GM19455 (cell line): ENCODE results near the gene DAND5.

Source experiments
- ATAC-seq: cut with Tn5 transposase; IDR thresholded peaks from one replicate; pipeline ENCODE4 v1.9.1; 2021; ENCODE audit not compliant: unreplicated experiment

The DAND5 gene, protein sequence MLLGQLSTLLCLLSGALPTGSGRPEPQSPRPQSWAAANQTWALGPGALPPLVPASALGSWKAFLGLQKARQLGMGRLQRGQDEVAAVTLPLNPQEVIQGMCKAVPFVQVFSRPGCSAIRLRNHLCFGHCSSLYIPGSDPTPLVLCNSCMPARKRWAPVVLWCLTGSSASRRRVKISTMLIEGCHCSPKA

DNA sequence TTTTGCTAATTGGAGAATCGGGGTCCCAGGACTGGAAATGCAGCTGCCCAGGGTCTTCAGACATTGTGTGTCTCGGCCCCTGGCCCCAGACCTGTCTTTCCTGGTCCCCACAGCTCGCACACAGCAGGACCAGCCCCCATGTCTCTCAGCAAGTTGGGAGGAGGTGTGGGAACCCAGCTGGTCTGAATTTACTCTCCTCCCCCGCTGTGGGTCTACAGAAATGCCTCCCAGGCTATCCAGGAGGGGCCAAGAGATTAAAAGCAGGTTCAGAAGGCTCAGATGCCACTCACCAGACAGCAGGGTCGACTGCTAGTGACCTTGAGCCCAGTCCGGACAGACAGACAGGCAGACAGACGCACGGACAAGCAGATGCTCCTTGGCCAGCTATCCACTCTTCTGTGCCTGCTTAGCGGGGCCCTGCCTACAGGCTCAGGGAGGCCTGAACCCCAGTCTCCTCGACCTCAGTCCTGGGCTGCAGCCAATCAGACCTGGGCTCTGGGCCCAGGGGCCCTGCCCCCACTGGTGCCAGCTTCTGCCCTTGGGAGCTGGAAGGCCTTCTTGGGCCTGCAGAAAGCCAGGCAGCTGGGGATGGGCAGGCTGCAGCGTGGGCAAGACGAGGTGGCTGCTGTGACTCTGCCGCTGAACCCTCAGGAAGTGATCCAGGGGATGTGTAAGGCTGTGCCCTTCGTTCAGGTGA lies at the start of gene DAND5:
Gene DAND5, plus strand, starts transcription at position 285 of the 697 bp plus-strand sequence. Its CDS starts 85 bp downstream, at position 370.
- ATAC-seq, result no peak

DNA sequence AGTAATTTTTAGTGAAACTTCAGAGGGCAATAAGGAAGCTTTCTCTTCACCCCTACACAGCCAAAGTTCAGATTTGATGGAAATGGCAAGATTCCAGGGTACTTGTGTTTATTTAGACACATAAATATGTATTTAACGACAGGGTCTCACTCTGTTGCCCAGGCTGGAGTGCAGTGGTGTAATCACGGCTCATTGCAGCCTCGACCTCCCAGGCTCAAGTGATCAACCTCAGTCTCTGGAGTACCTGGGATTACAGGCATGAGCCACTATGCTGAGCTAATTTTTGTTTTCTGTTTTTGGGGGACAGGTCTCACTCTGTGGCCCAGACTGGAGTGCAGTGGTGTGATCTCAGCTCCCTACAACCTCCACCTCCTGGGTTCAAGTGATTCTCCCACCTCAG lies 48.3 kb upstream of the DAND5 start:
- ATAC-seq, result no peak

DNA sequence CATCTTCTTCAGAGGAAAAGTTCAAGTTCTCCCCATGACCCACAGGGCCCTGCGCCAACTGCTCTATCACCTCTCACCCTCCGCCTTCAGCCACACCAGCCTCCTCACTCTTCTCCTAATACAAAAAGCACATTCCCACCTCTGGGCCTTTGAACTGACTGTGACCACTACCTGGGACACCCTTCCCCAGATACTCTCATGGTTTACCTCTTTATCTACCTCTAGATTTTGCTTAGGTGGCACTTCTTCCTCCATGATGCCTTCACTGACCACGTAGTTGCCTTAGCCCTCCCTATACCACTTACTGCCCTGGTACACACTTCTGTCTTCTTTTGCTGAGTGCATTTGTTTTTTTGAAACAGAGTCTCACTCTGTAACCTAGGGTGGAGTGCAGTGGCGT lies 46.4 kb upstream of the DAND5 start:
- no peak for ATAC-seq

DNA sequence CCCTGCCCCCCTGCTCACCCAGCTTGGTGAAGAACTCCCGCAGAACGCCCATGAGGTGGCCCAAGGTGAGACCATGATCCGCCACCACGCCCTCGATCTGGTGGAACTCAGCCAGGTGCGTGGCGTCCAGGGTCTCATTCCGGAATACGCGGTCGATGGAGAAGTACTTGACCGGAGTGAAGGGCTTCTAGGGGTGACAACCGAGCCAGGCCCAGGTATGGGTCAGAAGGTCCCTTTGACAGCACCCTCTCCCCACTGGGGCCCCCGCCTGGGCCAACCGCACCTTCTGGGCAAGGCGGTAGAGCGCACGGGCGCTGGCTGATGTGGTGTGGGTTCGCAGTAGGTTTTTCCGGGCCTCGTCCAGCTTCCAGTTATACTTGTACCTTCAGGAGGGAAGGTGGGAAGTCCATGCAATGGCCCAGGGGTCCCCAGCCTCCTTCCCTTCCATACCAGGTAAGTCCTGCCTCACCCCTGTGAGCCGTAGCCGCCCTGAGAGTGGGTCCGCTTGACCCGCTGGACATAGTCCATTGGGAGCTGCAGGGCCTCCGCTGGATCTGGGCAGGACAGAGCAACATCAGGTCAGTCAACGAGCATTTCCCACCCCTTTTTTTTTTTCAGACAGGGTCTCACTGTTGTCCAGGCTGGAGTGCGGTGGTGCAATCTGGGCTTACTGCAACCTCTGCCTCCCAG lies 44.6 kb upstream of the DAND5 start:
- ATAC-seq, result no peak

DNA sequence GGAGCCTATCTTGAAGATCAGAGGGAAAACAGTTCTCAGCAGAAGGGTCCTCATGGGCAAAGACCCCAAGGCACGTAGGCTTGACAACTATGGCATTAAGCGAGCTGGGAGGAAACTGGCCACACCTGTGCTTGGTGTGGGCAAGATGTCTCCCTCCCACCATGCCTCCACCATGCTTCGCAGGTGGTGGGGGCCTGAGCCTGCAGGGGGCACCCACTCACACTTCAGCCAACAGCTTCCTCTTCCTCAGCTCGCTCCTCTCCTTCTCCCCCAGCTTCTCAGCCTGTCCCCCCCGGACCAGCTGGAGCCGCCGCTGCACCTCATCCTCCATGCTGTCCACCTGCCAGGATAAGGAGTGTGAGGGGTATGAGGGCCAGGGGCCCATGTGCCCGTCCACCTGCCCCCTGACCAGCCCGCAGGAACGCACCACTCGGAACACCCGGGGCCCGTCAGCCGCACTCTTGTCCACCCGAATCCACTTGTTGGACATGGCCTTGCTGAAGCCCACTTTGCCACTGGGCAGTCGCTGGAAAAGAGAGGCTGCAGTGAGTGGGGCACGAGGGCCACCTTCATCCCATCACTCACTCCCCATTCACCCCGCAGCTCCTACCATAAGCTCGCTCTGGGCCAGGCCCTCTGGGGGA lies 39.3 kb upstream of the DAND5 start:
- ATAC-seq, result no peak

DNA sequence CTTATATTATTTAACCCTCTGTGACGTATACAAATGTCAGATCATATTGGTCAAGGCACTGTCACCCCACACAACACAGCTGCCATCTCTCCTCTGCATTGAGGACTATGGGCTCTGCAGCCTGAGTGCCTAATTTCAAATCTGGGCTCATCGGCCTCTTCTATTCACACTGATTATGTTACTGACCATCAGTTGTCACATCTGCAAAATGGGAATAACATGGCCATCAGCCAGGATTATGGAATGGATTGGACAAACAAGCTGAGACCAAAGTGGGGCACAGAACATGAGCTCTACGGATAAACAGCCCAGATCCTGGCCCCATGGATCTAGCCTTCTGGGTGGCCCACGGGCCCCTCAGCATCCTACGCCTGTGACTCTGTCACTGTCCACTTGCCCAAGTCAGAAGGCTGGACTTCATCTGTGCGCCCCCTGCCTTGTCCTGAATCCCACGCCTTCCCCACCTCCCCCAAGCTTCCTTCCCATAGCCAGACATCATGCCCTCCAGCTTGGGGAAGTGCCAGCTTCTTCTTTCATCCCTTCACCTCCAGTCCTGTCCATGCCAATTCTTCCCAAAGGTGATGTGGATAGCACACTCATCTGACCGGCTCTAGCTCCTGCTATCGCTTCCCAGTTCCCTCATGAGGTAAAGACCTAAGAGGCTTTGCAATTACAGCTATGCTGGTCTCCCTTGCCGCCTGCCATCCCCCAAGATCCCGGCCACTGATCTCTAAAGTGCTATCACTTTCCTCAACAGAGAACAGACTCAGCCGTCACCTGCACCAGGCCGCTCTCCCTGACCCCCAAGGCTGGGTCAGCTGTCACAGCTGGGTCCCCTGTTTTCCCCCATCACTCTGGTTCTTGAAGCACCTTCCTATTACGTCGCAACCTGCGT lies 36.7 kb upstream of the DAND5 start:
- ATAC-seq, result no peak

DNA sequence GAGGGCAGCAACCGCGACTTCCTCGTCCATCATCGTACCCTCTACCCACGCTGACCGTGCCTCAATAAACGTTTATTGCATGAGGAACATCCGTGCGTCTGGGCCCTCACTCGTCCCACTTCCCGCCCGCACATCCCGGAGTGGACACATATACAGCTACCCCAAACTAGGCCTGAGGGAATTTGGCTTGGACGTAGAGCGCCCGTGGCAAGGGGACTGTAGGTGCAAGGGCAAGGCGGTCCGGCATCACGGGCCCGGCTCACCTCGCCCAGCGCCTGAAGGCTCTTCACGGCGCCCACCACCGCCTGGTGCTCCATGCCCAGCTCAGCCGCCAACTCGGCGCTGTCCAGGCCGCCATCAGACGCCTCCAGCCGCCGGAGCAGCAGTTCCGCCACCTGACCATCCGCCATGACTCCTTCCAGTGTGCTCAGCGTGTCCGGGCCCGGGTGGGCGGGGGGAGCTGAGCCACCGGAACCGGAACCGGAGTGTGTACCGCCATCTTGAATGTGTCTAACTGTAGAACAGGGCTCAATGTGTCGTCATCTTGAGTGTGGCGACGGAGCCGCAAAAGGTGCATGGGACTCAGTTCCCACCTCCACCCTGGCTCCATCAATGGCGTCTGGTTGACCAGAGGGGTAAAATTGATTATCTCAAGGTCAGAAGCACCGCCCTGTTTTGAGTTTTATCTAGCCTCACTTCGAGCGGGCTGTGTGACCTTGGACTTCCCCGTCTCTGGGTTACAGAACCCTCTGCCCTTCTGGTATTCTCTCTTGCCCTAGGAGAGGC lies 35.9 kb upstream of the DAND5 start, which contains the start of gene FARSA:
Gene FARSA, minus strand, starts transcription at position 425 of the 786 bp plus-strand sequence. Its CDS starts 15 bp downstream, at position 410.
- no peak for ATAC-seq

DNA sequence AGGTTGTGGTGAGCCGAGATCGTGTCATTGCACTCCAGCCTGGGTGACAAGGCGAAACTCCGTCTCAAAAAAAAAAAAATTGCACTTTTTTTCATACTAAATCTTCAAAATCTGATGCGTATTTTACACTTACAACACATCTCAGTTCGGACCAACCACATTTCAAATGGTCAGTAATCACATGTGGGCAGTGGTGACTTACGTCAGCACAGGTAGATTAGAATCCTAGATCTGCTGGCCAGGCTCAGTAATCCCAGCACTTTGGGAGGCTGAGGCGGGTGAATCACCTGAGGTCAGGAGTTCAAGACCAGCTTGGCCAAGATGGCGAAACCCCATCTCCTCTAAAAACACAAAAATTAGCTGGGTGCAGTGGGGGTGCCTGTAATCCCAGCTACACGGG lies 34.3 kb upstream of the DAND5 start:
- no peak for ATAC-seq

DNA sequence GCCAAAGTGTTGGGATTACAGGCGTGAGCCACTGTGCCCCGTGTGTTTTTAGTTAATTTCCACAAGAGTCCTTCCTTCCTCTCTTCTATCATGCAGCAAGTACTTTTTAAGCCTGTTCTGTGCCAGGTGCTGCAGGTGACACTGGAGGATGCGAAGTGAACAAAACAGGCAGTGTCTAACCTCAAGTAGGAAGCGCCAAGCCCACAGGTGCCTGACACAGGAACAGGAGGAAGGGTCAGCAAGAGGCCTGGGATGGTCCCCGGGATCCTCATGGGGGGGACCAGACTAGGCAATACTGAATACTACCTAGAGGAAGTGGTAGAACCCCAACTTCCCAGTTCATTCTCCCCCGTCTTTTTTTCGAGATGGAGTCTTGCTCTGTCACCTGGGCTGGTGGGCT lies 32.8 kb upstream of the DAND5 start:
- ATAC-seq, result no peak

DNA sequence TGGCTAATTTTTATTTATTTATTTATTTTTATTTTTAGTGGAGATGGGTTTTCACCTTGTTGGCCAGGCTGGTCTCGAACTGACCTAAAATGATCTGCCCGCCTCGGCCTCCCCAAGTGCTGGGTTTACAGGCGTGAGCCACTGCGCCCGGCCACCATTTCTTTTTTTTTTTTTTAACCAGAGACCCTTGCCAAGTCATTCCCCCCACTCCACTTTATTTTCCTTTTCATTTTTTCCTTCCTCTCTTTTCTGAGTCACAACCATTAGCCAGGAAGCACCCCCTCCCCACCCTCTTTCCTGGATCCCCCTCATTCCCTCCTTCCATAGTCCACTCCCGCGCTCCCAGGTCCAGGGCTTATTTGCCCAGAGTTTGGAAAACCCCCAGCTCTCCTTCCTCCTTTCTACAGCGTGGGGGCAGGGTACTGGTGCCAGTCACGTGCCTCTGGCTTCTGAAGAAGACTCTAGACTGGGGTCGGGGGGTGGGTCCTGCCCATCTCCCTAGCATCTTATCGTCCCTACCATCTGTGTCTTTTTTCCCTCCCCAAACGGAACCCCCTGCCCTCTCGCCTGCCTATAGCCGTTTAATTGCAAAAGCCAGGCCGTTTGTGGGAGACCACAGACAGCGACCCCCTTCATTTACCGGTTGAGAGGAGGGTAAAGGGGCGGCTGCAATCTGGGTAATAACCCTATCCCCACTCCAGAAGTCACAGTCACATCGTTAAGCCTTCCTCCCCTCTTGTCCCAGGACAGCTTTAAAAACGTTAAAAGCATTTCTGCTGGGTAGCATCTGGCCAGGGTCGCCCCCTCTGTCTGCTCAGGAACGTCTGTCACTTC lies 32.1 kb upstream of the DAND5 start:
- ATAC-seq, result no peak

DNA sequence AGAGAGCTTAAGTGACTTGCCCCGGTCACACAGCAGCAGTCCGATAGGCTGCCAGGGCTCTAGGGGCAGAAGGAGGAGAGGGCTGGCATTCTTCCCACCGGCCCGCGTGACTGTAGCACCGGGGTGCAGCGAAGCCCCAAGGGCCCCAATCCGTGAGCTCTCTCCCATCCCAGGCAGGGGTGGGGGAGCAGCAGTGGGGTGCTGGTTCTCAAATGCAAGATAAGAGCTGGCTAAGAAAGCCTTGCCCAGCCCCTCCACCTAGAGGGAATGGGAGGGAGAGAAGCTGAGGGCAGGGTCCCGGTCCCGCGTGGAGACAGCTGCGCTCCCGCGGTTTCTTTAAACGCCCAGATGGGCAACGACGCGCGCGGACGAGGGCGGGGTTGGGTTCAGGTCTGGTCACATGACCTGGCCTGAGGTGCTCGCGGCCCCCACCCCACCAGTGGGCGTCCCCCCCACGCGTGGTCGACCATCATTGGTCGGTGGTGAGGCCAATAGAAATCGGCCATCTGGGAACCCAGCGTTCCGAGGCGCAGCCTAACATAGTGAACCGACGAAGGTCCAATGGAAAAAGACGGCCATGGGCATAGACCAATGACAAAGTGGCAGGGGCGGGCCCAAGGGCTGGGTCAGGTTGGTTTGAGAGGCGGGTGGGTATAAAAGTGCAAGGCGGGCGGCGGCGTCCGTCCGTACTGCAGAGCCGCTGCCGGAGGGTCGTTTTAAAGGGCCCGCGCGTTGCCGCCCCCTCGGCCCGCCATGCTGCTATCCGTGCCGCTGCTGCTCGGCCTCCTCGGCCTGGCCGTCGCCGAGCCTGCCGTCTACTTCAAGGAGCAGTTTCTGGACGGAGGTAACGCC lies 31.2 kb upstream of the DAND5 start, which contains the start of gene CALR:
Gene CALR, plus strand, starts transcription at position 683 of the 852 bp plus-strand sequence. Its CDS starts 71 bp downstream, at position 754.
- peak; percentile 82 for ATAC-seq

DNA sequence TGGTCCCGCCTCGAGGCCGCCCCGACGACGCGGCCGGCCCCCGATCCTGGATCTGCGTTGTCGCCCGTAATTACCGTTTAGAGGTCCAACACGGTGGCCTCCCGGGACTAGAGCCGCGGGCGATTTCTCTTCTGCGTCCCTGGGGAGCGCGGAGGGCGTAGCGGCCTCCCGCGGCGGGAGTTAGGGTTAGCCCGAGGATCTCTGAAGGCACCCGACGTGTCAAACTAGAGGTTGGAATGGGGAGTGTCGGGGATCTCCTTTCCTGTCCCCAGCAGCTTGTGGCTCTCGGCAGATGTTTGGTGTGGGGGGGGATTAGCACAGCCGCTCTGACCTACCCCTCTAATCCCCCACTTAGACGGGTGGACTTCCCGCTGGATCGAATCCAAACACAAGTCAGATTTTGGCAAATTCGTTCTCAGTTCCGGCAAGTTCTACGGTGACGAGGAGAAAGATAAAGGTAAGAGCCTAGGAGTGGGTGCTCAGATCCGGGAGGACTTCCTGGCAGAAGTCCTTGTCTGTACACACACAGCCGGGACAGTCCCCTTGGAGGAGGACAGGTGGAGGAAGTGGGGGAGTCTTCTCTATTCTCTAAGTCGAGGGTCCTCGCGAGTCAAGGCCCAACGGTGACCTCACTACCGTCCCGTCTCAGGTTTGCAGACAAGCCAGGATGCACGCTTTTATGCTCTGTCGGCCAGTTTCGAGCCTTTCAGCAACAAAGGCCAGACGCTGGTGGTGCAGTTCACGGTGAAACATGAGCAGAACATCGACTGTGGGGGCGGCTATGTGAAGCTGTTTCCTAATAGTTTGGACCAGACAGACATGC lies 30.4 kb upstream of the DAND5 start:
- no peak for ATAC-seq

DNA sequence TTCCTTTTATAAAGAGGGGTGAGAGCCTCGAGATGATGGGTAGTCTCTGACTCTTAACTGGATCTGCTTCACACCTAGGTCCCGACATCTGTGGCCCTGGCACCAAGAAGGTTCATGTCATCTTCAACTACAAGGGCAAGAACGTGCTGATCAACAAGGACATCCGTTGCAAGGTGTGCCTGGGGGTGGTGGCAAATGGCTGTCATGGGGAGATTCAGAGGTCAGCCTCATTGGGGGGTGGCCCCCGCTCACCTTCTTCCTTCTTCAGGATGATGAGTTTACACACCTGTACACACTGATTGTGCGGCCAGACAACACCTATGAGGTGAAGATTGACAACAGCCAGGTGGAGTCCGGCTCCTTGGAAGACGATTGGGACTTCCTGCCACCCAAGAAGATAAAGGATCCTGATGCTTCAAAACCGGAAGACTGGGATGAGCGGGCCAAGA lies 29.4 kb upstream of the DAND5 start:
- no peak for ATAC-seq

DNA sequence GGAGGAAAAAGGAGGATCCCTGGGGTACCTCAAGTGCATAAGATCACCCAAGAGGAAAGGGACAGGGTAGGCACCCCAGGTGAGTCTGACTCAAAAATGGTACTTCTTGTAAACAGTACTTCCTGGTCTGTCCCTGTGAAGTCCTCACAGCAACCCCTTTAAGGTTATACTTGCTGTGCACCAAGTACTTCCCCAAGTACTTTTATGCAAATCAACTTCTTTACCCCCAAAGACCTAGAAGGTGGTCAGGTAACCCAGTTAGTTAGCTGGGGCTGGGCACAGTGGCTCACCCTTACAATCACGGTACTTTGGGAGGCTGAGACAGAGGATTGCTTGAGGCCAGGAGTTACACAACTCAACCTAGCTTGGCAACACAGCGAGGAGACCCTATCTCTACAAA lies 28.5 kb upstream of the DAND5 start:
- no peak for ATAC-seq

DNA sequence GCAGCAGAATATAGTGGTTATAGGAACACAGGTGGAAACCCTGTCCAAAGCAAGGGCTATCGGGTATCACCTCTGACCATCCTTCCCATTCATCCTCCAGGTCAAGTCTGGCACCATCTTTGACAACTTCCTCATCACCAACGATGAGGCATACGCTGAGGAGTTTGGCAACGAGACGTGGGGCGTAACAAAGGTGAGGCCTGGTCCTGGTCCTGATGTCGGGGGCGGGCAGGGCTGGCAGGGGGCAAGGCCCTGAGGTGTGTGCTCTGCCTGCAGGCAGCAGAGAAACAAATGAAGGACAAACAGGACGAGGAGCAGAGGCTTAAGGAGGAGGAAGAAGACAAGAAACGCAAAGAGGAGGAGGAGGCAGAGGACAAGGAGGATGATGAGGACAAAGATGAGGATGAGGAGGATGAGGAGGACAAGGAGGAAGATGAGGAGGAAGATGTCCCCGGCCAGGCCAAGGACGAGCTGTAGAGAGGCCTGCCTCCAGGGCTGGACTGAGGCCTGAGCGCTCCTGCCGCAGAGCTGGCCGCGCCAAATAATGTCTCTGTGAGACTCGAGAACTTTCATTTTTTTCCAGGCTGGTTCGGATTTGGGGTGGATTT lies 25.8 kb upstream of the DAND5 start:
- ATAC-seq, result no peak

DNA sequence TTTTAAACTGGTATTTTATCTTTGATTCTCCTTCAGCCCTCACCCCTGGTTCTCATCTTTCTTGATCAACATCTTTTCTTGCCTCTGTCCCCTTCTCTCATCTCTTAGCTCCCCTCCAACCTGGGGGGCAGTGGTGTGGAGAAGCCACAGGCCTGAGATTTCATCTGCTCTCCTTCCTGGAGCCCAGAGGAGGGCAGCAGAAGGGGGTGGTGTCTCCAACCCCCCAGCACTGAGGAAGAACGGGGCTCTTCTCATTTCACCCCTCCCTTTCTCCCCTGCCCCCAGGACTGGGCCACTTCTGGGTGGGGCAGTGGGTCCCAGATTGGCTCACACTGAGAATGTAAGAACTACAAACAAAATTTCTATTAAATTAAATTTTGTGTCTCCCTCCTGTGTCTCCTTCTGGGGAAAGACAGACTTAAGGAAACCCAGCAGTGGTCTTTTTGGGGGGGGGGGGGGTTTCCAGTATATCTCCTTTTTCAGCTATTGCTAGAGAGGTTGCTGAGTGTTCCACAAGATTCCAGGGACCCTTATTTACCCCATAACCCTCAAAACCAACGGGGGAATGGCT lies 25.2 kb upstream of the DAND5 start:
- no peak for ATAC-seq
